ENCODE results near the gene UACA.
A peak's percentile ranks its signal among the peaks of the same experiment; 100 is the strongest.
"Not testable (repeated sequence)": the region's sequence is repeated elsewhere in the genome, so short reads cannot be mapped to it uniquely, and the experiment has no call there.

Gene UACA

GRCh38 chr15:70763120-70763949 is at the start of gene UACA:
UACA (minus strand) TSS chr15:70763558; CDS start chr15:70763407, 151 bp downstream.
- peak; percentile 98 for DNase-seq

- no peak for DNase-seq
Observed at GRCh38 chr15:70812827-70813364, 49.5 kb upstream of the UACA start.

- DNase-seq = no peak
Observed at GRCh38 chr15:70810916-70811578, 47.7 kb upstream of the UACA start.

- DNase-seq = no peak
Observed at GRCh38 chr15:70806992-70807712, 43.8 kb upstream of the UACA start.

GRCh38 chr15:70804388-70804787 is 41.0 kb upstream of the UACA start:
- DNase-seq = not testable (repeated sequence)

GRCh38 chr15:70802629-70803028 is 39.3 kb upstream of the UACA start:
- peak; percentile 87 for DNase-seq

- peak; percentile 54 for DNase-seq
Observed at GRCh38 chr15:70801109-70801508, 37.8 kb upstream of the UACA start.

- peak; percentile 99 for DNase-seq
Observed at GRCh38 chr15:70799667-70800450, 36.5 kb upstream of the UACA start.

- no peak for DNase-seq
Observed at GRCh38 chr15:70797464-70797863, 34.1 kb upstream of the UACA start.

- no peak for DNase-seq
Observed at GRCh38 chr15:70796516-70797310, 33.4 kb upstream of the UACA start.

GRCh38 chr15:70795311-70795665 is 31.9 kb upstream of the UACA start:
- DNase-seq = peak; percentile 95

GRCh38 chr15:70794596-70795310 is 31.4 kb upstream of the UACA start:
- peak; percentile 57 for DNase-seq

GRCh38 chr15:70793694-70794093 is 30.3 kb upstream of the UACA start:
- DNase-seq = no peak

- peak; percentile 55 for DNase-seq
Observed at GRCh38 chr15:70792171-70792573, 28.8 kb upstream of the UACA start.

- no peak for DNase-seq
Observed at GRCh38 chr15:70791259-70791658, 27.9 kb upstream of the UACA start.

GRCh38 chr15:70789213-70789612 is 25.9 kb upstream of the UACA start:
- peak; percentile 98 for DNase-seq

- DNase-seq = peak; percentile 83
Observed at GRCh38 chr15:70788114-70789049, 25.0 kb upstream of the UACA start.

- no peak for DNase-seq
Observed at GRCh38 chr15:70786996-70787395, 23.6 kb upstream of the UACA start.

GRCh38 chr15:70783610-70784022 is 20.3 kb upstream of the UACA start:
- peak; percentile 85 for DNase-seq

- DNase-seq = no peak
Observed at GRCh38 chr15:70783041-70783440, 19.7 kb upstream of the UACA start.

All from NCI-H226 (cell line).